GM18508 (cell line): ENCODE results near the gene TRIM63.
"Not testable (repeated sequence)": the region's sequence is repeated elsewhere in the genome, so short reads cannot be mapped to it uniquely, and the experiment has no call there.

ENCODE experiments used
- ATAC-seq: cut with Tn5 transposase; IDR thresholded peaks from one replicate; pipeline ENCODE4 v1.9.1; 2021; ENCODE audit warnings: moderate number of reproducible peaks; ENCODE audit not compliant: insufficient read depth, unreplicated experiment

Gene TRIM63

GRCh38 chr1:26067432-26067911, at the start of gene TRIM63:
TRIM63 (minus strand) TSS chr1:26067630; CDS start chr1:26067494, 136 bp downstream.
- ATAC-seq: no peak

GRCh38 chr1:26114165-26114927, 46.9 kb upstream of the TRIM63 start:
- ATAC-seq: no peak

GRCh38 chr1:26112407-26112775, 45.0 kb upstream of the TRIM63 start:
- ATAC-seq: no peak

GRCh38 chr1:26111530-26112406, 44.3 kb upstream of the TRIM63 start, which contains the start of gene PDIK1L:
PDIK1L (plus strand) TSS chr1:26111824; CDS start chr1:26114309, 2,485 bp downstream.
- no peak for ATAC-seq

GRCh38 chr1:26110731-26111529, 43.5 kb upstream of the TRIM63 start:
- no peak for ATAC-seq

- no peak for ATAC-seq
These were observed 42.1 kb upstream of the TRIM63 start for GRCh38 chr1:26109229-26110164.

GRCh38 chr1:26105226-26105548, 37.8 kb upstream of the TRIM63 start:
- not testable (repeated sequence) for ATAC-seq

- ATAC-seq: no peak
These were observed 35.1 kb upstream of the TRIM63 start for GRCh38 chr1:26102526-26102925.

GRCh38 chr1:26102119-26102518, 34.7 kb upstream of the TRIM63 start:
- no peak for ATAC-seq

- ATAC-seq: not testable (repeated sequence)
These were observed 32.8 kb upstream of the TRIM63 start for GRCh38 chr1:26100204-26100603.

GRCh38 chr1:26099780-26100179, 32.4 kb upstream of the TRIM63 start:
- no peak for ATAC-seq

- no peak for ATAC-seq
These were observed 31.2 kb upstream of the TRIM63 start for GRCh38 chr1:26098602-26099001.

GRCh38 chr1:26097696-26098095, 30.3 kb upstream of the TRIM63 start:
- no peak for ATAC-seq

- ATAC-seq: no peak
These were observed 29.0 kb upstream of the TRIM63 start for GRCh38 chr1:26096471-26096870.

GRCh38 chr1:26094677-26095383, 27.4 kb upstream of the TRIM63 start:
- ATAC-seq: no peak

GRCh38 chr1:26094076-26094669, 26.7 kb upstream of the TRIM63 start:
- no peak for ATAC-seq

GRCh38 chr1:26093569-26093968, 26.1 kb upstream of the TRIM63 start:
- not testable (repeated sequence) for ATAC-seq

- ATAC-seq: no peak
These were observed 25.0 kb upstream of the TRIM63 start for GRCh38 chr1:26092422-26092821.
